Peyer's patch (tissue), 4 donors: Measurements from ENCODE around the gene EEF1AKMT3.

ENCODE experiments used
- CTCF ChIP-seq, 6 experiments: fragments of 450-650 bp in 4 of 6; fragments of 200-600 bp in 2 of 6; sonication (generic) in 1 of 6; IDR thresholded peaks; one replicate each; pipeline ENCODE4 v1.5.1; 2017 to 2019; ENCODE audit warnings: antibody characterized with exemption in 6 of 6, mild to moderate bottlenecking in 3 of 6, moderate library complexity in 1 of 6
- POLR2A ChIP-seq, 2 donors: fragments of 450-650 bp; IDR thresholded peaks; one replicate each; pipeline ENCODE4 v1.5.1; 2017; ENCODE audit warnings: antibody characterized with exemption in 2 of 2, mild to moderate bottlenecking in 2 of 2, moderate library complexity in 2 of 2

GRCh38 chr12:57793920-57794319 lies 21.5 kb downstream of the EEF1AKMT3 start:
- no peak for TF ChIP-seq CTCF (IDR thresholded peaks at IDR 0.05)
- no peak for TF ChIP-seq POLR2A (IDR thresholded peaks at IDR 0.05)
